Anterior cingulate cortex (tissue), 58 donors: Measurements from ENCODE around the gene ROBO1.
"Not testable (repeated sequence)": the region's sequence is repeated elsewhere in the genome, so short reads cannot be mapped to it uniquely, and the experiment has no call there.

Source experiments
- DNase-seq, 58 donors: peaks; one replicate each; lab custom pipeline; 2025; lab: John Stamatoyannopoulos, UW

Gene ROBO1

DNA sequence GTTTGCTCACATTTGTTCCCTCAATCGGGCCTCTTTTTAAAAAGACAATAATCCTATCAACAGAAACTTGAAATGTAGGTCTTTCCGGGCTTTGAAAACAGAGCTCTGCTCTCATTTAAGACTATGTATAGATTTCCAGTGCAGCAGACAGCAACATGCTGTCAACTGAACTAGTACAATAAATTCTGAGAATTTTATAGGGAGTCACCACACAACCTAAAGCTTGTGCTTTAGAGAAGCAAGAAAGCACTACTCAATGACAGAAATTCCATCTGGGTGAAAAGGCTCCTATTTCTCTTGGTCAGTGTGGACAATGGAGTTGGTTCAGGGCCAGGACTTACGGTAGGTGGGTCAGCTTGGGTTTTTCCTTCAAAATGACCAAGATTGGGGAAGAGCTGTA, 583.5 kb downstream of the ROBO1 start:
- DNase-seq = no peak

DNA sequence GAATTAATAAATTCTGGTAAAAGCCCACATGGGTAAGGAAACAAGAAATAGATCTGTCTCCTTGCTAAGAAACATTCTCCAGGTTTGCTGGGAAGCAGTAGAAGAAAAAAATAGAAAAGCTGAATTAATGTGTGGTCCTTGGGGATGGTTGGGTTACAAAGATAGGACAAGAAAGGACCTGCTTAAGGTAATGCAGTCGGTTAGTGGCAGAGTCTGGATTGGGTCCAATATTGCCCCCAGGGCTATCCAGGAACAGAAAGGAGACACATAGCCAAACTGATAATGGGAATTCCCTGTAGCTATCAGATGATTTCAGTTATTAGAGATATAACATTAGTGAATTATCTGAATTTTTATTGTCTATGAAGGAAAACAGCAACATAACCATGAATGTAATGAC, 584.3 kb downstream of the ROBO1 start:
- DNase-seq = no peak

DNA sequence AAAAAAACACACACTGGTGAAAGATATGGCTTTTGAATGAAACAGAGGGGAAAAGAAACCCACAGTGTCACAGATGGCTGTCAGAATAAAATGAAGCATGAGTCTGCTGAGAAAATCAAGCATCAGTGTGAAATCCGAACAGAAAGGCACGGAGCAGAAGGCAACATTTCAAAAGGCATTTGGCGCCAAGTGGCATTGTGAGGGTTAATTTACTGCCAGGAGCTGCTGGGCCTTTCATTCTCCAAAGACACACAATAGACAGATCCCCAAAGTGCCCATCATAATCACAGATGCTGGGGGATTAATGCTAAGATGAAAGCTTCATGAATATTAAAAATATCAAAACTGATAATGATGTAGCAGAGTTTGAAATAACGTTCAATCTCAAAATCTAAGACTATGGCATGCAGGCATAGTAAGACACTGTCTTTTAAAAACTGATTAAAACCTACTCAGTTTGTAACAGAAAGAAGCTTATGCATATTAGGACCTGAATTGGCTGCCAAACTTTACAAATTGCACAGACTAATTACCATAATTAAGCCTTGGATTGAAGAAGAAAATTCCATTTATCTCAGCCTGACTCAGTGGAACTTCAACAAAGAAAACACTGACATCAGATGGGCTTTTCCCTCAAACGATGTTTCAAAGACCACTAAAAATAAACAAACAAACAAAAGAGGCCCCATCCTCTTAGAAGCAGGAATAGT, 589.2 kb downstream of the ROBO1 start:
- DNase-seq = no peak

DNA sequence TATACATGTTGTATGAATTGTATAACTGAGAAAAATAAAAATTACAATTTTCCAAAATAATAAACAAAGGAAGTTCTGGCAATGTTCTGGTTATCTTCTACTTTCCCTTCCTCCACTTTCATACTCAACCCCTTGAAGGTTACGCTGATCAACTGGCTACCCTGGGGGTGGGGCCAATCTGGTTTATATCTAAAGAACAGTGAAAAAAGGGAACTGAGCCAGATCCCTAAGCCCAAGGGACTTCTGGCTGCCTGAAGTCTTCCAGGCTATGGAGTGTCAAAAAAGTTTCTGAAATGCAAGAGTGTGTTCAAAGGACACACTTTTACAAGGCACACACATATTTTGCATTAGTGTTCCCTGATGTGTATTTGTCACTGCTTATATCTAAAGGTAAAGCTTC, 591.9 kb downstream of the ROBO1 start:
- no peak for DNase-seq

DNA sequence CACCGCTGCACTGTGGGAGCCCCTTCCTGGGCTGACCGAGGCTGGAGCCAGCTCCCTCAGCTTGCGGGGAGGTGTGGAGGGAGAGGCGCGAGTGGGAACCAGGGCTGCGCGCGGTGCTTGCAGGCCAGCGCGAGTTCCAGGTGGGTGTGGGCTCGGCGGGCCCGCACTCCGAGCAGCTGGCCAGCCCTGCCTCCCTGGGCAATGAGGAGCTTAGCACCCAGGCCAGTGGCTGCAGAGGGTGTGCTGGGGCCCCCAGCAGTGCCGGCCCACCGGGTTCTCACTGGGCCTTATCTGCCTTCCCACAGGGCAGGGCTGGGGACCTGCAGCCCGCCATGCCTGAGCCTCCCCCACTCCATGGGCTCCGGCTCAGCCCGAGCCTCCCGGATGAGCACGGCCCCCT, 594.5 kb downstream of the ROBO1 start:
- not testable (repeated sequence) for DNase-seq

DNA sequence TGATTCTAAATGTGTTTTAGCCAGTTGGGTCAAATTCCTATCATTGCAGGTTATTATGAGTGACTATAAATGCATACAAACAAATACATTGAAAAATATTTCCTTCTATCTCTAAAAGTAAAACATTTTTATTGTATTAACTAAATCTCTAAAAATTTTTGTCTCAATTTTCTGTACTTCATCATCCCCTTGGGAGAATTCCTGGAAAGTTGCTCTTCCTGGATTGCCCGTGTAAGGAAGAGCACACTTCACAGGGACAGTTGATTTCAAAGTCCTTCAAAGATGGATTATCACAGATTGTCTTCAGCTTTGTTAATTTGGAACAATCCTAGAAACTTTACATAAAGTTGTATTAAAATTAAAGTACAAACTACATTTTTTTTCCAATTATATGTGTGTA, 595.6 kb downstream of the ROBO1 start:
- DNase-seq = no peak

DNA sequence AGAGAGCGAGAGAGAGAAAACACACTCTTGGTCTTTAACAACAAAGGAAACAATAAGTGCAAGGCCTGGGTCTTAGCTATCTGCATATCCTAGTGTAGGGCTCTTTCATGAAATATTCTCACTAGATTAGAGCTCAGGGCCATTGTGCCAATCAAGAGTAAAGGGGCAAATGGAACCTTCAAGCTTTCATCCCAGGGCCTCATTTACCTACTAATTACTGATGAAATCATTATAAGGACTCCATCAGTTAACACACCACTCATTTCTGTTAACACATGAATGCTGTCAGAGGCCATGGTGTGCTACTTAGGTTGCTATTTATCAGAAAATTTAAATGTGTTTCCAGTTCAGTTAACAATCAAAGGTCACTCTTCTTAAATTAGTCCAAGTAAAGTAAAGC, 597.8 kb downstream of the ROBO1 start:
- DNase-seq = no peak

DNA sequence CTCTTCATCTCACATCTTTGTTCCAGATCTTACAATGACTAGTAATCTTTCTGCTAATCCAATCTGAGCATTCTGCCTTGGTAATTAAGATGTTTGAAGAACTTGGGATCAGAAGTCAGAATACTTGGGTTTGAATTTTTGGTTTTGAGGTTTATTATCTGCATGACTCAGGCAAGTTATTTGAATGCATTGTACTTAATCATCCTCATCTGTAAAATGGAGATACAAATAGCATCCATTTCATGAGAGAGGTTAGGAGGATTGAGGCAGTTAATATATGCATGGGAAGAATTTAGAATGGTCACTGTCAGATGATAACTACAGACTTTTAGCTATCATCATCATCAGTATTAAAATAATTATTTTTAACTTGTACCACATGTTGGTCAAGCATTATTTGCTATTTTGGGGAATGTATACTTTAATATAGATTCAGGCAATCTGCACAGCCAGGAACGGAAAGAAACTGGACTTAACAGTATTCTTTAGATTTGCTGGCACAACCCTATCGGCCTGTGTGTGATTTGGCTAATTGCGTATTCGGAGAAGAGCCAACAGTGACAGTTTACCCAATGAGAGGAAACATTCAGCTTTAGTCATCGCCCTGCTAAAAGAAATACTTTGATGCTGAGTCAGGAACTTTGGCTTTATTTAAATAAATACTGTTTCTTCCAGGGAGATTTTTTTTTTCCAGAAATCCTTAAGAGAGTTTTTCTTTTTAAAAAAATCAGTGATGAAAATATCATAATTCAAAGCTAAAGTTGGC, 600.0 kb downstream of the ROBO1 start:
- DNase-seq = no peak

DNA sequence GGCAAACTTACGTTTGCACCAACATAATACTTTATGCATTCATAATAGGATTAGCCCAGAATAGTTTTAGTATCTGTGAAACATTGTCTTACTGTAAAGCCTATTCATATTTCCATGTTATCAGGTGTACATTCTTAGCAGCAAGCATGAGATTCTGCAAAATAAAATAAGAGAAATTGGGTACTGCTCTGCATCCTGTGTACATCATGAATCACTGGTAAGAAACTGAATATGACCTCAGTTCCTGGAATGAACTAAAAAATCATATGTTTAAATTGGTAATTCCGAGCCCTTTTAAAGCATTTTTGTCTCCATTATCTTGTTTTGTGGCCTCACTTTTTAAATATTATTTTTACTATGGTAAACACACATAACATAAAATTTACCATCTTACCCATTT, 605.1 kb downstream of the ROBO1 start:
- no peak for DNase-seq

DNA sequence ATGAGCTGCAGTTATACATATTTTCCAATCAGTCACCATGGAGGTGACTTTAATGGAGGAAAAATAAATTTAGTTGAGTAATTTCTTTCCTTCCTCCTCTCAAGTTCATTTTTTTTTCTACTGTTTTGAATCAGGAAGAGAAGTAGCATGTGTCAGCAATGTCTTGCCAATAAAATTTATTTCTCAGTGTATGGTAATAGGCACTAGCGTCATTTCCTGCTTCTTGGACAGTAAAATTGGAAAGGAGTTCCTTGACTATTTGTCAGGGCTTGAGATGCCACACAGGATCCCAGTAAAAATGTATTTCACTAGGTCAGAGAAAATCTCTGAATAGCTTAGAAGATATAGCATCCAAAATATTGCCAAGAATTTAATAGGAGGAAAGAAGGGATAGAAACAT, 605.9 kb downstream of the ROBO1 start:
- DNase-seq = no peak

DNA sequence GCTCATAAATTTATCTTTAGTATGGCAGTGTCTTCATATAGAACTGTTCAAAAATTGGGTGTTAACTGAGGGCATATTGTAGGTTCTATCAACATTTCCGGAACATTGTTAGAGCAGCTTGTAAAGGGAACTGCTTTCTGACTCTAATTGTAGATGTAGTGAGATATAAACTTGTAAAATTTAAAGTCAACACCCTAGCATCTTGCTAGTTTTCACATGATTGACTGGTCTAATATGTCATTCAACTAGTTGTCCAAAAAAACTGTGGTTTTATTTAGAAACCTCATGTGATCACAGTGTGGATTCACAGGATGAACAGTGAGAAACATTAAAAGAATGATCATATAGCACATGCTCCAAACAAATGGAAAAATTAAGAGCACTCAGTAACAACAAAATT, 607.4 kb downstream of the ROBO1 start:
- no peak for DNase-seq

DNA sequence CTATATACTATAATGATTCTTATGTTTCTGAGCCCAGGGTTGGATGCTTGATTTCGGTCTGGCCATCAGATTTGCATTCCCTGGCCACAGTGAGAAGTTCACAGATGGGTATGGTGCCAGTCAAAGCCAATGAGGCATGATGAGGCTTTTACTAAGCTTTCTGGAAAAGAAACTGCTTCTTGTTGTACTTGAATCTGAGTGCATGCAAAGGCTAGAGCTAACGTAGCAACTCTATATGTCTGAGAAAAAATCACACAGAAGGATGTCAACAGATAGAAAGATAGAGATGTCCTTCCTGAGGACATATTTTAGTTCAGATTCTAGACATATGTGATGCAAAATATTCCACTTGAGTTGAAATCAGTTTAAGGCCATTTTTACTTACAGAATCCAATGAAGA, 608.1 kb downstream of the ROBO1 start:
- DNase-seq = no peak

DNA sequence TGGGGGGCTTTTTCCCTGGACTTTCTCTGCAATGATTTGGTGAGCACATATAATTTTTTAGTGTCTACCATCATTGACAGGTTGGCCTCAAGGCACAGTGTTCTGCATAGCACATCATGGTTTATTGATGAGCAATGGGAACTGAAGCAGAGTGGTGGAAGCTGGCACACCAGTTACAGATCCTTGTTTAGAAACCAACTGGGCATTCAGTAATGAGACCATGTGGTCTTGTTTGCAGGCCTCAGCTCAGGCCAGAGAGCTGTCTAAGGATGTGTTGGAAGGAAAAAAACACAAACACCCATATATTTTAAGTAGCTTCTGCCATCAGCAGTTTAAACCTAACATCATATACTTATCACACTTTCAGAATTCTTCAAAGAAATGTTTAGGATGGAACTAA, 610.6 kb downstream of the ROBO1 start:
- DNase-seq = no peak

DNA sequence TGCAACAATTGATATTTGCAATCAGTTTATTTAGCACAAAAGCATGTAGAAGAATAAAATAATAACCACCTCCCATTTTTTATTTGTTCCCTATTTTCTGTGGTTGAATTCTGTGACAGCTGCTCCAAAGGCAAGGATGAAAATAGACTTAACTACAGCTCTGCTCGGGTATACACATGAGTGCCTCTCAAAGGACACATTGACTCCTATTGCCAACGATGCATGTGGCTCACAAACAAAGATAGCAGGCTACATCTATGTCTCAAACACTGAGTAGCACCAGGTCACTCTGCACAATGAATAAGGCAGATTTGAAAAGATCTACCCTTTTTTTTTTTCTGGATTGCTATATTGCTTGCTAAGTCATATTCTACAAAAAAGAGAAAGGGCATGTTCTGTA, 612.9 kb downstream of the ROBO1 start:
- no peak for DNase-seq

DNA sequence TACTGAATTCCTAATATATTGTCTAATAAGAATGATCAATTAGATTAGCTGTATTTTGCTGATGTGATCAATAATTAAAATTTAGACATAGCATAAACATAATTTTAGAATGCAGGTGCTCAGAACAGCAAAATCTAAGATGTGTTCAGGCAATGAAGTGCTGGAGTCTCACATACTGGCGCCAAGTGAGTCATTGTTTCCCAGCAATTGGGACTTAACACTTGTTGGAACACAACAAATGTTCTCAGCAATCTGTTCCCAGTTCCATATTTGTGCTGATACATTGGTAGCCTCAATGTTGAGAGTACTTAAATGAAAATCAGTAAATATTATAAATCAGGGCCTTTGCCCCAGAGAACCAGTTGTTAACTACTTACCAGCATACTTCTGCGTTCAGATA, 619.0 kb downstream of the ROBO1 start:
- DNase-seq = peak in 2 of 58 donors; percentile 3 to 5

DNA sequence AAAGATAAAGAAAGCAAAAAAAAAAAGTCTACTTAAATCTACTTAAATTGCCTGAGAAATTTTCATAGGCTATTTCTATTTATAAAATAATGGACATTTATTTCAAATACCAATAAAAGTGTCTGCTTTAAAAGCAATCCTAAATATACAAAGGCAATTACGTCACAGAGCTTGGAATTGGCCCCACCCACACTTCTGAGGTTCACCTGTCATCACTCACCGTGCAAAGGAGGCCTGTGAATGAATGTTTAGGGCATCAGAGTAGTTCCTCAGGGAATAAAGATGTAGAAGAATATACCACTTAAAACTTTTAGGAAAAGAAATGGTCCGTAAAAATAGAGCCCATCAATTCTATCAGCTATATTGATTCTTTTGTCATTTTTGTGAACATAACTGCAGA, 621.8 kb downstream of the ROBO1 start:
- no peak for DNase-seq

DNA sequence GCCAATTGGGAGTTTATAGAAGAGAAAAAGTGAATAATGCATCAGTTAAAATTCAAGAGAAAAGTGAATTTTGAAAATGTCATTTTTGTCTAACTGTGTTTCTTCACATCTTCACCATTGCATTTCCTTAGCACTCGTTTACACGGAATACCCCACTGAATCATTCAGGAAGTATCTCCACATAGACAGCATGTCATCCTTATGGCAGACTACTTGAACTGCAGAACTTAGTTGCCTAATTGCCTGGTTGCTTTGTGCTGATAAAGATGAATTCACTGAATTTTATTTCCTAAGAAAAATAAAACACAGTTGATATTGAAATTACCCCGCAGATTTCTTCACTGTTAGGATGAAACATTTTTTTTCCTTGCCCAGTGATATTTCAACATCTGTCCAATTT, 627.1 kb downstream of the ROBO1 start:
- DNase-seq = no peak

DNA sequence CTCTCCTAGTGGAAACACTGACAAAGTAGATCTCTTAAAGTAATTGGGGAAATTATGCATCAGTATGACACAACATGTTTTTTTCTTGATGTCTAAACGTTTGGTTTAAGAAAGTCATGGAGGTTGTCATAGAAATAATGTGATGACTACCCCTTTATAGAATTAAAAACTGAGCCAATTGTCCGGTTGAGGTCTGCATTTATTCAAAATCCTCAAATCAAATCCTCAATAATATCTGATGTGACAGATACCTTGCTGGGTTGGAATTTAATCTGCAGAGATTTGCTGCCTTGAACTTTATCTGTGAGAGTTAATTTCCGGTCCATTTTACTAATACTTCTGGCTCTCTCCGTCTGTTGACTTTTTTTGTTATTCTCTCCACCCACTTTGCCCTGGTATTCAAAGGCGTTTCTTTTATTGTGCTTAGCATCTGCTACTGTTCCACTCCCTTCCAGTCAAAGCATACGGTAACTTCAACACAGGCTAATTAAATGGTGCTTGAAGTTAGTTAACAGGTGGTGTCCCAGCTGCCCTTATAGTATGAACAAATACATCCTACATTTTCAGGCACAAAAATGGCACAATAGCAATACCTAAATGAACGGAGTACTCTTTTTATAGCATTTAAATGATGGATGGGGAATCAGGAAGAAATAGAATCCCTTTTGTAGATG, 628.3 kb downstream of the ROBO1 start:
- DNase-seq = no peak

DNA sequence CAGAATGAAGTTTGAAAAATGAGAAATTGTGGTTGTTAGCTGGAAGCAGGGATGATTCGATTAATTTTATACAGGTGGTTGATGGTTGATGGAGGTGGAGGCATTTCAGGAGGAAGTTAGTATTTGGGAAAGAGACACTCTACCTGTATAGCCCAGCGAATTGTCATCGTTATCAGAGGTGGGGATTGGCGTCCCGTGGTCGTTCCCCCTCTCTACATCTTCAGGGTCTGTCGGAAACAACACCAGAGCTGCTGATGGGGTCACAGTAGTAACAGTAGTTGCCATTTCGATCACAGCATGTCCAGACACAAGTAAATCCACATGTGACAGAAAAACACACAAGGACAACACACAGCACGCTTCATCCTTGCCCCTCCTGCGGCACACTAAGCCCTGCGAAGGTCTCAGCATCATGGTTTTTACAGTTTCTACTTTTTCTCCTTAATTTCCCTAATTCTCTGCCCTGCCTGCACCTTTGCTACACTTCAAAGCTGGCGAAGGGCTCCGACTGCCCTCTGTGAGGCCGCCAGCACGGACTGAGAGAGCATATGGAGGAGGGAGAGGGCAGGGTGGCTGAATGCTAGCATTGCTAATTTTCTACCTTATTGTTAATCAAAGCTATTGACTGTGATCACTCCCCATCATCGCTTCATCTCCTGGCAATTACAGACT, 642.3 kb downstream of the ROBO1 start:
- no peak for DNase-seq

DNA sequence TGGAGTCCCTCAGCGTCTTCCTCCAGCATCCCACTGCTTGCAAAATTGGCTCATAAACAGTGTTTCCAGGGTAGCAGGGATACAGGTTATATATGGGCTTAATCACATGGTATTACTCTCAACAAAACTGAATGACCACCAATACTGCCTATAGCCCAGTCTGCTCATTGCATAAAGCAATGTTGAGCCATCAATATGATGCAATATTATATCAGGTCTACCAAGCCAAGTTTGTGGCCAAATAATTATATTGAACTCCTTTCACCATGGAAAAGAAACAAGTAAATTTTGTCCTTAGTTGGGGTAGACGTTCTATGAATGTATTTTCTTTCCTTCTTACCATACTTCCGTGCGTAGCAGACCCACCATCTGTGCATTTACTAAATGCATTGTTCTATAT, 652.3 kb downstream of the ROBO1 start:
- no peak for DNase-seq

DNA sequence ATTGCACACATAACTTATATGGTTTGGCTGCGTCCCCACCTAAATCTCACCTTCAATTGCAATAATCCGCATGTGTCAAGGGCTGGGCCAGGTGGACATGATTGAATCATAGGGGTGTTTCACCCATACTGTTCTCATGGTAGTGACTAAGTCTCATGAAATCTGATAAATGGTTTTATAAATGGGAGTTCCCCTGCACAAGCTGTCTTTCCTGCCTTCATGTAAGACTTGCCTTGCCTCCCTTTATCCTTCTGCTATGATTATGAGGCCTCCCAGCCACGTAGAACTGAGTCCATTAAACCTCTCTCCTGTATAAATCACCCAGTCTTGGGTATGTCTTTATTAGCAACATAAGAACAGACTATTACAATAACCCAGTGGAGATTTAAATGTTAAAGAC, 653.9 kb downstream of the ROBO1 start:
- DNase-seq = no peak
